ENCODE measurements around the gene STX17. TPM values are rescaled to one million over a fixed set of nuclear protein-coding genes. Genes with fewer than 3 reads are reported as not detected.

Gene STX17
- total RNA-seq, 1 donor from 2014 or later = 12.1 TPM

GRCh38 chr9:99866398-99866797, 40.1 kb upstream of the STX17 start:
- H3K4me3 ChIP-seq (ENCODE audit: low read depth, low read length) = no peak overlapping the region
- DNase-seq (ENCODE audit: low read depth) (no peak), FAIRE-seq (no peak)
- no peak for TF ChIP-seq CTCF (IDR thresholded peaks at IDR 0.05; ENCODE audit: insufficient read depth, low read length, severe bottlenecking)
- H3K27me3 ChIP-seq (ENCODE audit: control insufficient read depth, insufficient read depth, low read length) = no peaks in the 10 kb centered on the region
- no peaks in the 10 kb centered on the region for H3K36me3 ChIP-seq (ENCODE audit: control insufficient read depth, insufficient read depth, low read length)

DNA sequence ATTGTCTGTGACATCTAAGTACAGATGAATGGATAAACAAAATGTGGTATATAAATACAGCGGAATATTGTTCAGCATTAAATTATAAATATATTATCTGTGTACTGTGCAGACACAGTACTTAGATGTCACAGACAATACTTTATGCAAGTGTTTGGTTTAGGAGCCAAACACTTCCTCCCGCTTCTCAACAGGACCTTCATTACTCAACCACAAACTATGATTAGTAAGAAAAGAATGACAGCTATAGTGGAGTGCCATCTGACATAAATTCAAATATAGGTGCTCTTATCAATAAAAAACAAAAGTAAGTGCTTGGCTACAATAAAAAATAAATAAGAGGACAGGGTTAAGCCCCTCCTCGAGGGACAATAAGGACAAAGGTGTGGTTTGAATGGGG, 38.9 kb upstream of the STX17 start:
- DNase-seq (ENCODE audit: low read depth) = peak; percentile 37
- no peaks in the 10 kb centered on the region for H3K36me3 ChIP-seq (ENCODE audit: control insufficient read depth, insufficient read depth, low read length)
- TF ChIP-seq CTCF (IDR thresholded peaks at IDR 0.05; ENCODE audit: insufficient read depth, low read length, severe bottlenecking) = no peak
- H3K27me3 ChIP-seq (ENCODE audit: control insufficient read depth, insufficient read depth, low read length) = no peaks in the 10 kb centered on the region
- no peak for FAIRE-seq
- no peak overlapping the region for H3K4me3 ChIP-seq (ENCODE audit: low read depth, low read length)

- Histone ChIP-seq H3K4me3 (ENCODE audit: low read depth, low read length) (no peak overlapping the region), H3K36me3 (ENCODE audit: control insufficient read depth, insufficient read depth, low read length) (no peaks in the 10 kb centered on the region), H3K27me3 (ENCODE audit: control insufficient read depth, insufficient read depth, low read length) (no peaks in the 10 kb centered on the region)
- no peak for FAIRE-seq
- DNase-seq (ENCODE audit: low read depth) = no peak
- no peak for TF ChIP-seq CTCF (IDR thresholded peaks at IDR 0.05; ENCODE audit: insufficient read depth, low read length, severe bottlenecking)
Observed at GRCh38 chr9:99867968-99868367, 38.5 kb upstream of the STX17 start.

DNA sequence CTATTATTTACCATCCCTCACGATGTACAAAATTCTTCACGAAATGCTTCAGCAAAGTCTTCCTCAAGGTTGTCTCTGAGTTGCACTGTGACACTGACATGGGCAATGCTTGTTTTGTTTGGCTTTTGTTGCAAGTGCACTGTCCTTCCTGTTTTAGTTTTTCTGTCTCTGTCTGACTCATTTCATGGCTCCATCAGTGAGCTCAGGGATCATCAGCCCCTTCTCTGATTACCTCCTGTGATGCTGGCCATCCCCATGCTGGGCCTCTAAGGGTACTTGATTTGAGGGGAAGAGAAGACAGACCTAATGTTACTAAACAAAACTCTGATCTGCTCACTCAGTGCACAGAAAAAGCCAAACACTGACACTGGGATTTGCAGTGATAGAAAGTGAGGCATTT, 37.6 kb upstream of the STX17 start:
- TF ChIP-seq CTCF (IDR thresholded peaks at IDR 0.05; ENCODE audit: insufficient read depth, low read length, severe bottlenecking) = no peak
- FAIRE-seq (no peak), DNase-seq (ENCODE audit: low read depth) (no peak)
- Histone ChIP-seq H3K4me3 (ENCODE audit: low read depth, low read length) (no peak overlapping the region), H3K36me3 (ENCODE audit: control insufficient read depth, insufficient read depth, low read length) (no peaks in the 10 kb centered on the region), H3K27me3 (ENCODE audit: control insufficient read depth, insufficient read depth, low read length) (no peaks in the 10 kb centered on the region)

GRCh38 chr9:99870126-99870525, 36.3 kb upstream of the STX17 start:
- Histone ChIP-seq H3K36me3 (ENCODE audit: control insufficient read depth, insufficient read depth, low read length) (no peaks in the 10 kb centered on the region), H3K27me3 (ENCODE audit: control insufficient read depth, insufficient read depth, low read length) (no peaks in the 10 kb centered on the region), H3K4me3 (ENCODE audit: low read depth, low read length) (no peak overlapping the region)
- no peak for TF ChIP-seq CTCF (IDR thresholded peaks at IDR 0.05; ENCODE audit: insufficient read depth, low read length, severe bottlenecking)
- FAIRE-seq (no peak), DNase-seq (ENCODE audit: low read depth) (no peak)

- DNase-seq (ENCODE audit: low read depth) (peak; percentile 86), FAIRE-seq (no peak)
- no peak for TF ChIP-seq CTCF (IDR thresholded peaks at IDR 0.05; ENCODE audit: insufficient read depth, low read length, severe bottlenecking)
- no peak overlapping the region for H3K4me3 ChIP-seq (ENCODE audit: low read depth, low read length)
- H3K36me3 ChIP-seq (ENCODE audit: control insufficient read depth, insufficient read depth, low read length) = no peaks in the 10 kb centered on the region
- H3K27me3 ChIP-seq (ENCODE audit: control insufficient read depth, insufficient read depth, low read length) = peaks cover 3% of the 10 kb centered on the region
Observed at GRCh38 chr9:99873531-99873930, 32.9 kb upstream of the STX17 start.
